ENCODE results near the gene SDHAF2.

- TF ChIP-seq POLR2A (IDR thresholded peaks at IDR 0.05; ENCODE audit: low read depth, low read length) (no peak), TAF1 (IDR thresholded peaks at IDR 0.05; ENCODE audit: low read depth, low read length) (no peak)
Observed at GRCh38 chr11:61448552-61448927, 18.6 kb downstream of the SDHAF2 start.

Data from GM12891 (cell line).